Measurements from ENCODE around the gene PLEKHM3.

Gene PLEKHM3

GRCh38 chr2:208006833-208007232, 18.5 kb downstream of the PLEKHM3 start:
- TF ChIP-seq CTCF (IDR thresholded peaks at IDR 0.05; ENCODE audit: low read depth, low read length, missing control alignments) = no peak
- no peak overlapping the region for H3K4me3 ChIP-seq (ENCODE audit: low read depth, low read length)
- DNase-seq (ENCODE audit: low read depth) = no peak

GRCh38 chr2:208006337-208006736, 19.0 kb downstream of the PLEKHM3 start:
- H3K4me3 ChIP-seq (ENCODE audit: low read depth, low read length) = no peak overlapping the region
- no peak for DNase-seq (ENCODE audit: low read depth)
- TF ChIP-seq CTCF (IDR thresholded peaks at IDR 0.05; ENCODE audit: low read depth, low read length, missing control alignments) = no peak

GRCh38 chr2:208001924-208002323, 23.4 kb downstream of the PLEKHM3 start:
- no peak overlapping the region for H3K4me3 ChIP-seq (ENCODE audit: low read depth, low read length)
- TF ChIP-seq CTCF (IDR thresholded peaks at IDR 0.05; ENCODE audit: low read depth, low read length, missing control alignments) = no peak
- no peak for DNase-seq (ENCODE audit: low read depth)

GRCh38 chr2:208000701-208001395, 24.5 kb downstream of the PLEKHM3 start:
- DNase-seq (ENCODE audit: low read depth) = no peak
- no peak overlapping the region for H3K4me3 ChIP-seq (ENCODE audit: low read depth, low read length)
- no peak for TF ChIP-seq CTCF (IDR thresholded peaks at IDR 0.05; ENCODE audit: low read depth, low read length, missing control alignments)

- H3K4me3 ChIP-seq (ENCODE audit: low read depth, low read length) = no peak overlapping the region
- TF ChIP-seq CTCF (IDR thresholded peaks at IDR 0.05; ENCODE audit: low read depth, low read length, missing control alignments) = no peak
- DNase-seq (ENCODE audit: low read depth) = no peak
Measured at GRCh38 chr2:207996848-207997247, 28.5 kb downstream of the PLEKHM3 start.

- no peak overlapping the region for H3K4me3 ChIP-seq (ENCODE audit: low read depth, low read length)
- no peak for DNase-seq (ENCODE audit: low read depth)
- no peak for TF ChIP-seq CTCF (IDR thresholded peaks at IDR 0.05; ENCODE audit: low read depth, low read length, missing control alignments)
Measured at GRCh38 chr2:207995887-207996286, 29.4 kb downstream of the PLEKHM3 start.

- H3K4me3 ChIP-seq (ENCODE audit: low read depth, low read length) = no peak overlapping the region
- no peak for DNase-seq (ENCODE audit: low read depth)
Measured at GRCh38 chr2:207993151-207993763, 32.1 kb downstream of the PLEKHM3 start.

More at GRCh38 chr2:207993151-207993763, 32.1 kb downstream of the PLEKHM3 start:
- TF ChIP-seq CTCF (IDR thresholded peaks at IDR 0.05; ENCODE audit: low read depth, low read length, missing control alignments) = no peak
